Activated naive CD4-positive, alpha-beta T cell treated with anti-CD3 and anti-CD28 coated beads, Interleukin-2, amount 50 U/mL, for 16 hours (primary cell): Measurements from ENCODE around the gene PQBP1.

Source experiments
- DNase-seq: peaks from one replicate; pipeline ENCODE4 v3.0.0-alpha.2; 2020

PQBP1 gene

DNA sequence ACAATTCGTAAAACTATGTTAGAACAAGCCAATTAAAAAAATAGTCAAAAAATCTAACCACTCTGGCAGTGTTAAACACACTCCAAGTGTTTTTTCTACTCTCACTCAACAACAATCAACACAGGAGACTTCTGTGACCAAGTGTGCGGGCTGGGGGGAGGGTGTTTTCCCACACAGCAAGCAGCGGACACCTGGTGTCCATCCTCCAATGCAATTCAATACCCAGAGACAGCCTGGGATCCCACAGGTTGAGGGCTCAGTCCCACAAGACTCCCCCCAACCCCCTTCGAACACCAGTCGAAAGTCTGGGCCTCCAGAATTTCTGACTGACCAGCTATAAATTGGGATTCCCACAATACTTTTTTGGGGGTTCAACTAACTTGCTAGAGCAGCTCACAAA lies 29.4 kb downstream of the PQBP1 start:
- no peak for DNase-seq

DNA sequence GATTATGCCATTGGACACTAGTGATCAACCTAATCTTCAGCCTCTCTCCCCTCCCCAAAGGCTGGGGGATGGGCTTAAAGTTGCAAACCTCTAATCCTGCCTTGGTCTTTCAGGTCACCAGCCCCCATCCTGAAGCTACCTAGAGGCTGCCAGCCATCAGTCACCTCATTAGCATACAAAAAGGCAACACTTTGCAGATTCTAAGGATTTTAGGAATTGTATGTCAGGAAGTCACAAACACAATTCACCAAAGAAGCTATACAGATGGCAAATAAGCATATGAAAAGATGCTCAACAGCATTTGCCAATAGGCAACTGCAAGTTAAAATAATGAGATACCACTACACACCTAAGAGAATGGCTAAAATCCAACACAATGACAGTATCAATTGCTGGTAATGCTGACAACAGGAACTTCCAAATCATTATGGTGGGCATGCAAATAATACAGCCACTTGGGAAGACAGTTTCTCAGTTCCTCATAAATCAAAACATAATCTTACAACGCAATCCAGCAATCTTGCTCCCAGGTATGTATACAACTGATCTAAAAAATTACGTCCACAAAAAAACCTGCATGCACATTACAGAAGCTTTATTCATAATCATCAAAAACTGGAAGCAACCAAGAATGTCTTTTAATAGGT lies 30.1 kb downstream of the PQBP1 start:
- DNase-seq, result no peak

DNA sequence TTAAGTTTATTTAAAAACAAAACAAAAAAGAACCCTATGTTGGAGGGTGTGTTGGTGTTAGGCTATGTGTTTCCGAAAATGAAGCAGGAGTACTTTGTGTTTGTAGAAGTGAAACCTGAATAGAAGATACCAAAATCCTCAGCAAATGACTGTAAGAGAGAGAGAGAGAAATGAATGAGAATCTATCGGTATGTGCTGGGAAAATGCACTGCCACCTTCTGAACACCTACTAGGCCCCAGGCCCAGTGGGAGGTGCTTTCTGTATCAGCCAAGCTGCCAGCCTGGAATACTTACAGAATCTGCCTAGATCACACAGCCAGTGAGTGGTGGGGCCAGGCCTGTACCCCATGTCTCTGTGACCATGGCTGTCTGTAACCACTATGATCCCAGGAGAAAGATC lies 36.0 kb downstream of the PQBP1 start:
- peak; percentile 44 for DNase-seq

DNA sequence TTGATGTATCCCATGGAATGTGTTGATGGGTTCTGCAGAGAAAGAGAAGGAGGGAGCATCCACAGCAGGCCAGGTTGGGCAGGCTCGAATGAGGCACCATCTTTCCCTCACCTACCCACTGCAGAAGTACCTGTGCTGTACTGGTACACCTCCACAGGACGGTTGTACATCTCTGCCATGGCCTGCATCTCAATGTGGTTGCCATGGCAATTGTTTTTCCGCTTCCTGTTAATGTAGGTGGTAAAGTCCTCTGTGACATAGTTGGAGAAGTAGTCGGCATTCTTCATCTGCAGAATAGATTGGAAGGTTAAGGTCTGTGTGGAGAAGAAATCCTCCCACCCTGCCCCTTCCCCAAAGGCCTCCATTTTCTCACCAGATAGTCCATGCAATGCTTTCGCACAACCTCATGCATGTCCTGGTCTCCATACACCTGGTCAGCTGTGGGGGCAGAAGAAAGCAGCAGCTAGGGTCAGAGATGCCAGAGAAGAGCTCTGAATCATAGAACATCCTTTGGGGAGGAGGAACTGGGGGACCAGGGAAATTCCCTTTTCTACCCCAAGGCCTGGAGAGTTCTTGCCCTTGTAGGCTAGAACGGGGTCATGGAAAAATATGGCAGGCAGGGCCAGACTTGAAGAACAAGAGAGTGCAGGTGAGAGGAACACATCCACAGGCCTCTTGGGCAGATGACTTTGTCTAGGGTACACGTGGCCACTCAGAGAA lies 37.0 kb downstream of the PQBP1 start:
- no peak for DNase-seq

DNA sequence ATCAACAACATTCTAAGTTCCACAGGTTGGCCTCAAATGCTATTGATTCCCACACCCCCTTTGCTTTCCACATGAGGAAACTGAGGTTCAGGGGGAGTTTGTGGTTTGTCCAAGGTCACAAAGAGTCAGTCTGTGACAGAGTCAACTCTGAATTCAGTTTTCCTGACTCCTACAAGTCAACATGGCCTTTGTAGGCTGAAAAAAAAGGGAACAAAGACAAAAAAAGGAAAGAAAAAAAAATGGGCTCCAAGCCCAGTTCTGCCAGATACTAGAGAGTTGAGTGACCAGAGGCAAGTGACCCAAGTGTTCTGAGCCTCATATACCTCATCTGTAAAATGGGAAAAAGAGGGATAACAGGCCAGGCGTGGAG lies 37.6 kb downstream of the PQBP1 start:
- no peak for DNase-seq

DNA sequence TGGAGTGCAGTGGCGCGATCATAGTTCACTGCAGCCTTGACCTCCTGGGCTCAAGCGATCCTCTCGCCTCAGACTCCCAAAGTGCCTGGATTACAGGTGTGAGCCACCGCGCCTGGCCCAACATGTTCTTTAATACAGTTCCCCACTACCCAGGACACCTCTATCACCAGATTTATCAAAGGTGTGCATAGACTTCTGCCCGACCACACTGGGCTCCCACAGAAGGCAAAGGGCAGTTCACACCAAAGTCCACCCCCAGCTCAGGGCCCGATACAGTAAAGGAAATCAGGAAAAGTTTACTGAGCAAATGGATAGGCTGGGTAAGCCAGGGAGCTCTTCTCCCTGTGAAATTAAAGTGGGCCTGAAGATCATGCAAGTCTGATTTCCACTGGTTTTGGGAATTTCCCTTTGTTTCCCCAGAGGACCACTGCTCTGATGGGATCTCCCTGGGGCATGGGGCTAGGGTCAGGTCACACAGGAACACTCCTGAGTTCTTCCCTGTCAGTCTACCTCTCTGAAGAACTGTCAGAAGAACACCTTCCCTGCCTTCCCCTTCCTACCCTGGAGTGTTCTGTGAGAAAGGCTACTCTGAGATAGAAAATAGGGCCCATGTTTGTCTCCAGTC lies 38.8 kb downstream of the PQBP1 start:
- DNase-seq, result no peak

DNA sequence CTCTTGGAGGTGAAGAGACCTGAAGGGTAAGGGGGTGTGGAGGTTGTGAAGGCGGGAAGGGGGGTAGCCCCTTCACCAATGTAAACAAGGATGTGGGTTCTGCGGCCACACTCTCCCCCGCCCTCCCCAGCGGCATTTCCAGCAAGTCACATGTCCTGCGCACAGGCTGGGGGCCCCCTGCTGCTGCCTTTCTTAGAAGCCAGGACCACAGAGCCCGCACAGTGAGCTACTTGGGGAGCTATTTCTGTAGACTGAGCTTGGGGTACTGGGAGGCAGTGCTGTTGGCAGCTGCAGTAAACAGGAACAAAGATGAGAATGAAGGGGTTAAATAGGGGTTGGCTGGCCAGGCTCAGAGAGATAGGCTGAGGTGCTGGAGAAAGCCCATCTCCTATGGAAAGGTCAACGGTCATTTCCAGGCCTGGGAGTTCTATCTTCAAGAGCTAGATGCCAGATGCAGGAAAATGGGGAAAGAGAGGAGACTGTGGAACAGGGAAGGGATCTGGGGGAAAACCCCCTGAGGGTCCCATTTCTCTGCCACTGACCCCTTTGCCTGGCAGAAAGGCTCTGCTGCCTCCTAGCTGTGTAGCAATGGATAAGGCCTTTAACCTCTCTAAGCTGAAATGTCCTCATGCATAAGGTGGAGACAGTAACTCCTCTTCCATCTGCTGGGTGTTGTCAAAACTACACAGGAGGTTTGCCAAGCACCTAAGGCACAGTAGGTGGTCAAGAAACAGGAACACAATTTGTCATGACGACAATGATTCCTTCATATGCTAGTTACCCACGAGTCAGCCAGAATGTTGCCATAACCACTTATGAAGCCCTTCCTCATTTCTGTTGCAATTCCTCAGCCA lies 39.6 kb downstream of the PQBP1 start:
- peak; percentile 84 for DNase-seq

DNA sequence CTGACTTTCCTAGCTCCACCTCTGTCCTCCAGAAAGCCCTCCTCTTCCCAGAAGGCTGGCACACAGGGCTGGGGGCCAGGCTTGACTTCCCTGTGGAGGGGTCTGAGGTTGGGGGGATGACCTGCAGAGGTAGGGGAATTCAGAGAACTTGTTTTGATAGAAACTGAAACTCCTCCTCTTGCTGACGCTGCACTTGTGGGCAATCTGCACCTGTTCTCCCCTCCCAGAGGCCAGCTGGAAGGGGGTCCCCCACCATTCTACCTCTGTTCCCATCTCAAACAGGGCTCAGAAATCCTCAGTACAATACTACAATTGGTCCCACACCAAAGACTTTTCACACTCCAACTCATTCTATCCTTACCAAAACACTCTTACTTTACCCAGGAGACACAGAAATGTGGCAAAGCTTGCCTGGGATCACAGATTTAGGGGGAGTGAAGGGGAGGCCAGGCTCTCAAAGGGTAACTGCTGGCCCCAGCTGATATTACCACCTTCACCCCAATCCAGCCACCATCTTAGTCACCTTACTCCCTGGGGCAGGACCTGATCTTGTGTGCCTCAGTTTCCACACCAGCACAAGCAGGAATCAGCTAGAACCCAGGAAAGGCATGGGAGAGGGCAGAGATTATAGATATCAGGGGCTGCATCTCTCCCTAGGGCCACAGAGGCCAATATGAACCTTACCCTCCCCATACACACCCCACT lies 41.1 kb downstream of the PQBP1 start:
- DNase-seq, result peak; percentile 78

DNA sequence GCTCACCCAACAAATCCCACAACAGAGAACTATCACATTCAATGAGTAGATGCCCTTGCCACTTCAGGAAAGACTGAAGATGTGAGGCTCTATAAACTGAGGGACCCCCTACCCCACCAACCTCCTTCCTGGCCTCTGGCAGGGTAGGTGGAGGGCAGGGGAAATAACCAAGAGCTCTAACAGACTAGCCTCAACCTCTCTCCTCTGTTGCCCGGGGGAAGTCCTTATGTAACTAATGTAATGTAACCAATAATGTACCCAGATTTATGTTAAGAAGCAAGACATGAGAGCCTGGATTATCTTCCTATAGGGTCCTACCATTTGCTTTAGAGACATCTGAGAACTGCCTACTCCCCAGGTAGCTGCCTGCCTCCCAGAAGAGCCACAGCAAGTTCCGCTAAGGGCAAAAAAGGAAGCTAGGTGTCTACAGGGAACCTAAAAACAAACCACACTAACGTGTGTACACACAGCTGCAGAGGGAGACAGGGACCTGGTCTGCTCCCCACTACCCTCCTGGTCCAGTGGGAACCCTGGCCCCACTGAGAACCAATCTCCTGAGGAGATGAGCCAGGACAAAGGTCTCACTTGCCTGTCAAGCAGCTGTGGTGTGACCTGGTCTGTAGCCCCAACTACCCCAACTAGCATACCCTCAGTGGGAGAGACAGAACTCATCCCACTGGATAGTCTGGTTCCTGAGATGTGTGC lies 41.9 kb downstream of the PQBP1 start:
- no peak for DNase-seq

DNA sequence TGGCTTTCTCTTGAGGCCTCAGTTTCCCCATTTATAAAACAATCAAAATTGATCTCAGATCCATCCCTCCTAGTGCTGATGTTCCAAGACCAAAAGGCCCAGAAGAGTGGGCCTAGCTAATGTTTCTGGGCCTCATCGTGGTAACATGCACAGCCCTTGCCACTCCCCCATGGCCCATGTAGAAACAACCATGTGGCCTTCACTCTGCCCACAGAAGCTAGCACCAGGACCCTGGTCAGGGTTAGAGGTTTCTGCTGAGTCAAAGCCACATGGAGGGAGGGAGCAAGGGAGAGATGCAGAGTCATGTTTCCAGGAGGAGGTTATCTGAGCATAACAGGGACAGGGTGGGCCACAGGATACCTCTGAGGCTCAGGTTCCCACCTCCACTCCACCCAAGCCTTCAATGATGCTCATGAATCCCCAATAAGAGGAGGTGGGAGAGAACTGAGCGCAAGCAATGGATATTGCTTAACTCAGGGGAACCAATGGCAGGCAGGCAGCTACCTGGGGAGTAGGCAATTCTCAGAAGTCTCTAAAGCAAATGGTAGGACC lies 42.8 kb downstream of the PQBP1 start:
- no peak for DNase-seq

DNA sequence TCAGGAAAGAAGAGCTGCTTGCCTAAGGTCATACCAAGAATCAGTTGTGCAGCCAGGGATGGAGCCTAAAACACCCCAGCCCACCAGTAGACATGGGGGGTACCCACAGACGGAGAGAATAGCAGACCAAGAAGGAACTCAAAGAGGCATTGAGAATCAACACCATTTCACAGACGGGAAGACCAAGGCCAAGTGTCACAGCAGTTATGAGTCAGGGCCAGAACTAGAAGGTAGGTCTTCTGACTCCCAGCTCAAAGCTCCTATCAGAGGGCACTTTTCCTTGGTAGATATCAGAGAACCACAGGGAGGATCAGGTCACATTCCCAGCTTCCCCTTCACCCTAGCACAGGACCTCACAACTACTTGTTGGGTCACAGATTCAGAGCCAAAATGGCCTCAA lies 45.2 kb downstream of the PQBP1 start:
- no peak for DNase-seq

DNA sequence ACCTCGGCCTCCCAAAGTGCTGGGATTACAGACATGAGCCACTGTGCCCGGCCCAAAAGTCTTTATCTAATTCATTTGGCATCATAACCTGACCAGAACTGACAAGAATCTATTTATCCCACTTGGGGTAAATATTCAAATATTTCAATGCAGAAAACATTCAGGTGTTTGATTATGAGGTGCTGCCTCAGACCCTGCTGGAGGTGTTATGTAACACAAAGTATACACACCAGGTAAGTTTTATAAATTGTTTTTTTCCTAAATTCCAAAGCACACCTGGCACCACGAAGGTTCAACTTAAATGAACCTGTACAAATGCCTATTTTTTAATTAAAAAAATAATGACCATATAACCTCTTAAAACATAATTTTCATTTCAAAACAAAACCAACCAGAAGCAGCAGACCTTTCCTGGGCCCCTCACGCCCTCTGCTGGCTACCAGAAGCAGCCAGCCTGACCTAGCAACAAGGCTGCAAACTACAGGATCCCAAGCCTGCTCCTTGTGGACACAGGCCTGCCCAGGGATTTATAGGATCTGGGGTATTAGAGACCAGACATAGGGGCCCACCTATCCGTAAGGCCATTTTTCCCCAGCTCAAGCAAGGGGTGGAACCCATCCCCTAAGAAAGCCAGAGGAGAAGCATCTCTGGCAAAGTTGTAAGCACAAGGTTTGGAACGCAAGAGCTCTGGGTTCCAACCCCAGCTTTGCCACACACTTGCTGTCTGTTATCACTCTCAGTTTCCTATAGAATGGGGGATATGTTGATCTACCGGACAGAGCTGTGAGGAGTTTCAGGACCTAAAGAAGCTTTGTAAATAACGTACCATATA lies 48.0 kb downstream of the PQBP1 start:
- DNase-seq, result peak; percentile 54

DNA sequence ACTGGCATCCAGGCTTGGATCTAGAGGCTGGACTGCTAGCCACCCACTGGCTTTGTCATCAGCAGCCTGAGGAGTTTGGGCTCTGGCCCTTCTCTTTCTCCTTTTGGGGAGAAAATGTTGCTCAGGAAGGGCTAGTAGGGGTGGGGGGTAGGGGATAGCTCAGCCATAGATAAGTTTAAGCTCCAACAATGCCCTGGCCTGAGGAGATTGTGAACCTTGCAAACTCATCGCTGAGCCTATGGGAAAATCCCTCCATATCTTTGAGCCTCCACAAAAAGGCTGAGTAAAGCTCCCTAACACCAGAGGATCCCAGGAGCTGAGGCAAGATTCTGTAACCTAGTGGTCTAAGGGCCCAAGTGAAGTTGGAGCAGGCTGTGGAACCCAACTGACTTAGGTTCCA lies 50.9 kb downstream of the PQBP1 start:
- no peak for DNase-seq
